IMR-90 (cell line): ENCODE measurements around the gene LYPD4. TPM values are rescaled to one million over a fixed set of nuclear protein-coding genes. Genes with fewer than 3 reads are reported as not detected.
A peak's percentile ranks its signal among the peaks of the same experiment; 100 is the strongest.

Experiments
- ATAC-seq: fragments of 200-7000 bp; cut with Tn5 transposase; 2 replicates; pipeline ENCODE4 v1.9.1; 2020; ENCODE audit warnings: low read depth, mild to moderate bottlenecking, moderate library complexity
- BruUV-seq: library from RNA; stranded (reverse); fragments of 400-500 nt; replicated peaks from 2 replicates; lab custom pipeline; 2021; lab: Mats Ljungman, UMichigan
- CTCF ChIA-PET: fragments of 300-600 bp; formaldehyde crosslinking; extraction: SDS; loops from one replicate; lab custom pipeline; 2021; ENCODE audit warnings: antibody characterized with exemption; lab: Yijun Ruan, JAX
- POLR2A ChIA-PET: fragments of 300-600 bp; sonication (Branson Sonifier 250); formaldehyde crosslinking; loops from one replicate; lab custom pipeline; 2022; ENCODE audit warnings: antibody characterized with exemption; ENCODE audit not compliant: unreplicated experiment; lab: Charles Lee
- DNase-seq: peaks from one replicate; pipeline ENCODE4 v3.0.0; 2013
- H2AFZ ChIP-seq: replicated peaks from 2 replicates; pipeline ENCODE3; 2013; ENCODE audit warnings: low read length, mild to moderate bottlenecking; ENCODE audit not compliant: poor library complexity
- H2AK5ac ChIP-seq: 2 replicates; pipeline ENCODE4 v1.6.1; 2013; ENCODE audit warnings: low read depth, low read length, inconsistent platforms
- H2AK9ac ChIP-seq: replicated peaks from 2 replicates; pipeline ENCODE3; 2013; ENCODE audit warnings: mild to moderate bottlenecking, low read depth, low read length, moderate library complexity; ENCODE audit not compliant: poor library complexity
- H2BK120ac ChIP-seq: 2 replicates; pipeline ENCODE4 v1.6.1; 2013; ENCODE audit warnings: low read depth, low read length, inconsistent platforms
- H2BK15ac ChIP-seq: 3 replicates; pipeline ENCODE4 v1.6.1; 2013; ENCODE audit warnings: low read depth, low read length, inconsistent platforms
- H2BK20ac ChIP-seq: 2 replicates; pipeline ENCODE4 v1.6.1; 2013; ENCODE audit warnings: low read depth, mild to moderate bottlenecking, inconsistent platforms, low read length, moderate library complexity
- H2BK5ac ChIP-seq: 2 replicates; pipeline ENCODE4 v1.6.1; 2013; ENCODE audit warnings: mild to moderate bottlenecking, low read depth, low read length, inconsistent platforms; ENCODE audit not compliant: poor library complexity, severe bottlenecking
- H3K14ac ChIP-seq: replicated peaks from 2 replicates; pipeline ENCODE4 v1.6.1; 2013; ENCODE audit warnings: low read depth, low read length, inconsistent platforms
- H3K18ac ChIP-seq: 2 replicates; pipeline ENCODE4 v1.6.1; 2013; ENCODE audit warnings: low read depth, low read length, control low read depth
- H3K23ac ChIP-seq: 2 replicates; pipeline ENCODE4 v1.6.1; 2013; ENCODE audit warnings: low read depth, low read length, inconsistent platforms
- H3K27ac ChIP-seq: 2 replicates; pipeline ENCODE4 v1.5.1; 2013; ENCODE audit warnings: mild to moderate bottlenecking, control low read depth, low read length; ENCODE audit not compliant: insufficient read depth
- H3K27me3 ChIP-seq: 2 replicates; pipeline ENCODE4 v1.6.1; 2013; ENCODE audit warnings: low read length; ENCODE audit not compliant: control insufficient read depth, insufficient read depth
- H3K36me3 ChIP-seq: 2 replicates; pipeline ENCODE4 v1.6.1; 2013; ENCODE audit warnings: low read length, mixed read lengths; ENCODE audit not compliant: control insufficient read depth, insufficient read depth
- H3K4ac ChIP-seq: 2 replicates; pipeline ENCODE4 v1.6.1; 2013; ENCODE audit warnings: low read depth, low read length, inconsistent platforms
- H3K4me1 ChIP-seq: 2 replicates; pipeline ENCODE4 v1.6.1; 2013; ENCODE audit warnings: low read length, mixed read lengths; ENCODE audit not compliant: control insufficient read depth, insufficient read depth
- H3K4me2 ChIP-seq: 2 replicates; pipeline ENCODE4 v1.6.1; 2013; ENCODE audit warnings: low read depth, mild to moderate bottlenecking, control low read depth, low read length, moderate library complexity
- H3K4me3 ChIP-seq: 2 replicates; pipeline ENCODE4 v1.5.1; 2013; ENCODE audit warnings: low read depth, mild to moderate bottlenecking, control low read depth, low read length, moderate library complexity; ENCODE audit not compliant: insufficient read depth
- H3K56ac ChIP-seq: 2 replicates; pipeline ENCODE4 v1.6.1; 2013; ENCODE audit warnings: low read length, inconsistent platforms; ENCODE audit not compliant: insufficient read depth; ENCODE audit errors: extremely low read depth
- H3K79me1 ChIP-seq, 2 experiments: 2 replicates each; pipeline ENCODE4 v1.6.1; 2013; ENCODE audit warnings: low read length in 2 of 2, inconsistent platforms in 1 of 2, low read depth in 1 of 2
- H3K9ac ChIP-seq: 2 replicates; pipeline ENCODE4 v1.6.1; 2013; ENCODE audit warnings: low read depth, low read length, control low read depth
- H3K9me1 ChIP-seq: 2 replicates; pipeline ENCODE4 v1.6.1; 2013; ENCODE audit warnings: low read length, inconsistent platforms; ENCODE audit not compliant: insufficient read depth
- H3K9me3 ChIP-seq: 2 replicates; pipeline ENCODE4 v1.6.1; 2013; ENCODE audit warnings: low read length; ENCODE audit not compliant: control insufficient read depth, insufficient read depth
- H4K20me1 ChIP-seq: 2 replicates; pipeline ENCODE4 v1.6.1; 2013; ENCODE audit warnings: low read length, inconsistent platforms; ENCODE audit not compliant: insufficient read depth
- H4K5ac ChIP-seq: 2 replicates; pipeline ENCODE4 v1.6.1; 2013; ENCODE audit warnings: mild to moderate bottlenecking, low read depth, low read length, control low read depth
- H4K8ac ChIP-seq, 2 experiments: 2 replicates each; pipeline ENCODE4 v1.6.1; 2013; ENCODE audit warnings: low read depth in 2 of 2, low read length in 2 of 2, control low read depth in 1 of 2, inconsistent platforms in 1 of 2
- H4K91ac ChIP-seq: 2 replicates; pipeline ENCODE4 v1.6.1; 2013; ENCODE audit warnings: low read depth, low read length, inconsistent platforms; ENCODE audit not compliant: insufficient read depth
- CHD1 ChIP-seq: IDR thresholded peaks from 2 replicates; pipeline ENCODE4 v1.6.1; 2012; ENCODE audit warnings: low read depth, low read length, improper control_type of control experiment
- FOS ChIP-seq: fragments of 150-350 bp; IDR thresholded peaks from 2 replicates; pipeline ENCODE4 v1.6.1; 2016; ENCODE audit warnings: low read depth, low read length
- MXI1 ChIP-seq: IDR thresholded peaks from 2 replicates; pipeline ENCODE4 v1.6.1; 2012; ENCODE audit warnings: low read depth, mild to moderate bottlenecking, low read length, moderate library complexity, borderline replicate concordance
- RAD21 ChIP-seq: IDR thresholded peaks from 2 replicates; pipeline ENCODE4 v1.6.1; 2012; ENCODE audit warnings: low read length, improper control_type of control experiment
- WGBS, 2 experiments: methylation state at CpG; one replicate each; pipeline versions ENCODE4 v1.1.5 to v1.1.7; 2013; ENCODE audit warnings: missing lambda C conversion rate in 2 of 2; ENCODE audit not compliant: insufficient read length in 1 of 2; ENCODE audit errors: extremely low coverage in 2 of 2; 5-methylcytosine and 5-hydroxymethylcytosine counted together
- dilution Hi-C: fragments of 300-500 bp; cut with HindIII; formaldehyde crosslinking; loops from one replicate; pipeline ENCODE4 v1.14.3; 2018; ENCODE audit warnings: low sequenced_read_pairs; ENCODE audit not compliant: unreplicated experiment
- in situ Hi-C: fragments of 300-500 bp; cut with MboI; formaldehyde crosslinking; loops from 3 replicates; pipeline ENCODE4 v1.14.3; 2019; ENCODE audit warnings: low sequenced_read_pairs, inconsistent platforms, mixed read lengths
- intact Hi-C: fragments of 100-400 bp; cut with micrococcal nuclease; formaldehyde crosslinking; loops from 2 replicates; pipeline ENCODE4 v1.10.0; 2022
- polyA plus RNA-seq, 3 experiments: library from polyadenylated mRNA; depleted of rRNA; stranded (reverse); fragments of >200 nt; gene quantifications; 2 replicates each; pipeline ENCODE4 v1.2.3, GENCODE V29; 2012; ENCODE audit warnings: low replicate concordance in 1 of 3
- total RNA-seq: library from RNA; depleted of rRNA; stranded (reverse); fragments of >200 nt; gene quantifications from 2 replicates; pipeline ENCODE4 v1.2.3, GENCODE V29; 2012

The LYPD4 gene
- total and polyA plus RNA-seq, 2 of the 4 experiments (the other 2 are of a cell fraction): not detected

- H2BK120ac ChIP-seq: no peak overlapping the region
- no peak overlapping the region for H2BK20ac ChIP-seq
- H2BK5ac ChIP-seq: no peak overlapping the region
- H3K23ac ChIP-seq: no peak overlapping the region
- no TSS peak for BruUV-seq
- intact Hi-C loops (loop anchor here (10.0 kb wide), 1 partner anchor 147 kb away; no protein-coding TSS in a partner anchor), dilution Hi-C loops (no loop called here), in situ Hi-C loops (no loop called here)
- H3K18ac ChIP-seq: no peak overlapping the region
- ChIA-PET CTCF (interaction anchor here (1.0 kb wide), 1 partner anchor 28 kb away, joined by 3 read pairs; the partner anchor contains the start of gene RPS19), POLR2A (no interaction called here)
- peaks cover 11% of the 10 kb centered on the region for H3K9me1 ChIP-seq
- H2BK15ac ChIP-seq: no peak overlapping the region
- TF ChIP-seq RAD21 (no peak; the same call in 1 of the 2 replicates), MXI1 (no peak), FOS (no peak), CHD1 (no peak)
- H3K36me3 ChIP-seq: peaks cover 33% of the 10 kb centered on the region
- H4K91ac ChIP-seq: no peak overlapping the region
- no peak overlapping the region for H4K5ac ChIP-seq
- WGBS, 2 experiments: 71% methylated on average over 1 of the region's 17 CpGs; no CpG with 5 or more reads in 1 of the 2 experiments
- H3K79me1 ChIP-seq: peaks cover 39 to 71% of the 10 kb centered on the region in 2 experiments
- no peak overlapping the region for H3K27ac ChIP-seq
- DNase-seq: peak; percentile 64
- H4K8ac ChIP-seq: no peak overlapping the region
- H2AK9ac ChIP-seq: no peak overlapping the region
- H3K14ac ChIP-seq: no peak overlapping the region
- ATAC-seq: no peak
- no peak overlapping the region for H3K4ac ChIP-seq
- no peak overlapping the region for H3K56ac ChIP-seq
- no peak overlapping the region for H2AK5ac ChIP-seq
- no peaks in the 10 kb centered on the region for H3K27me3 ChIP-seq
- peaks cover 37% of the 10 kb centered on the region for H4K20me1 ChIP-seq
- peaks cover 8% of the 10 kb centered on the region for H3K4me1 ChIP-seq
- H3K4me2 ChIP-seq: no peak overlapping the region
- no peak overlapping the region for H3K9ac ChIP-seq
- no peak overlapping the region for H3K4me3 ChIP-seq
- no peak overlapping the region for H2AFZ ChIP-seq
- H3K9me3 ChIP-seq: no peaks in the 10 kb centered on the region
Observed at GRCh38 chr19:41887711-41888382, 43.4 kb upstream of the LYPD4 start.
